Heart left ventricle (tissue), 13 donors: ENCODE measurements around the gene AFAP1L2.
"Not testable (repeated sequence)": the region's sequence is repeated elsewhere in the genome, so short reads cannot be mapped to it uniquely, and the experiment has no call there.

Experiments
- CTCF ChIP-seq, 12 donors: fragments of 200-600 bp; sonication (generic) in 4 of 12; IDR thresholded peaks; one replicate each; pipeline versions ENCODE4 v1.5.0 to v1.8.0; 2018 to 2022; ENCODE audit warnings: antibody characterized with exemption in 12 of 12, mild to moderate bottlenecking in 5 of 12
- POLR2A ChIP-seq, 2 donors: fragments of 450-650 bp; IDR thresholded peaks; one replicate each; pipeline ENCODE4 v1.6.1; 2017; ENCODE audit warnings: antibody characterized with exemption in 2 of 2, mild to moderate bottlenecking in 2 of 2, moderate library complexity in 2 of 2
- donor health status: ischemic (EF 13 %, LVEDD 7.1; RV severe dilation, severe dysfunction).
- donor health status: DM: no; HTN: yes; CAD: no.
- donor health status: DM: no; HTN: no; CAD: no.
- donor health status: ischemic (EF 25% LVEDD 6.9; RV normal size, moderate dysfunction).
- donor health status: ischemic (EF 25% LVEDD 5.7; RV mildly dilated, moderate dysfunction).
- donor health status: ischemic (EF 35%, LVEDD 5.7; RV mildly dilated, moderate dysfunction).
- donor health status: nonischemic (EF 11% LVEDD 7.7; RV severe dilation, severe dysfunction).
- donor health status: DM: yes; HTN: yes; CAD: no.
- donor health status: PGD.
- donor health status: ischemic (EF 29% LVEDD 5.4; RV normal size, mild dysfunction).
- donor health status: nonischemic (EF 23%, LVEDD 6.1; RV moderate dilation, normal function).

DNA sequence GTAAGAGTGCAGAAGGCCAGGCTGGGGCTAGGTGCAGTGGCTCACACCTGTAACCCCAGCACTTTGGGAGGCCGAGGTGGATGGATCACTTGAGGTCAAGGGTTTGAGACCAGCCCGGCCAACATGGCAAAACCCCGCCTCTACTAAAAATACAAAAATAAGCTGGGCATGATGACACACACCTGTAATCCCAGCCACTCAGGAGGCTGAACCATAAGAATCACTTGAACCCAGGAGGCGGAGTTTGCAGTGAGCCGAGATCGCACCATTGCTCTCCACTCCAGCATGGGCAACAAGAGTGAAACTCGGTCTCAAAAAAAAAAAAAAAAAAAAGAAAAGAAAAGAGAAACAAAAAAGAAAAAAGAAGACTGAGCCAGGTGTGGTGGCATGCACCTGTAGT, 55.2 kb downstream of the AFAP1L2 start:
- TF ChIP-seq POLR2A, CTCF (IDR thresholded peaks at IDR 0.05): not testable (repeated sequence)
